Ectodermal cell (in vitro differentiated cells): ENCODE measurements around the gene IPPK.

Experiments used
- H3K27ac ChIP-seq: 2 replicates; pipeline ENCODE4 v1.7.0; 2013; ENCODE audit warnings: mild to moderate bottlenecking, low read depth, low read length; ENCODE audit not compliant: insufficient read depth, poor library complexity, severe bottlenecking
- H3K27me3 ChIP-seq: 2 replicates; pipeline ENCODE4 v1.7.0; 2013; ENCODE audit warnings: mild to moderate bottlenecking, low read length; ENCODE audit not compliant: insufficient read depth, control insufficient read depth, poor library complexity, severe bottlenecking
- H3K36me3 ChIP-seq: one replicate; pipeline ENCODE4 v1.7.0; 2013; ENCODE audit warnings: low read length; ENCODE audit not compliant: control insufficient read depth, insufficient read depth
- H3K4me1 ChIP-seq: one replicate; pipeline ENCODE4 v1.7.0; 2013; ENCODE audit warnings: low read length; ENCODE audit not compliant: control insufficient read depth, insufficient read depth
- H3K4me3 ChIP-seq: 2 replicates; pipeline ENCODE4 v1.7.0; 2013; ENCODE audit warnings: low read depth, low read length, control low read depth; ENCODE audit not compliant: insufficient read depth
- H3K9me3 ChIP-seq: 2 replicates; pipeline ENCODE4 v1.7.0; 2013; ENCODE audit warnings: mild to moderate bottlenecking, low read length, moderate library complexity; ENCODE audit not compliant: control insufficient read depth
- WGBS, 2 experiments: methylation state at CpG; one replicate each; pipeline ENCODE4 v1.1.7; 2013; ENCODE audit warnings: missing lambda C conversion rate in 2 of 2; 5-methylcytosine and 5-hydroxymethylcytosine counted together

IPPK gene

GRCh38 chr9:92686954-92687353 lies 17.0 kb upstream of the IPPK start:
- Histone ChIP-seq H3K4me1 (no peaks in the 10 kb centered on the region), H3K27me3 (no peaks in the 10 kb centered on the region), H3K36me3 (no peaks in the 10 kb centered on the region), H3K9me3 (peaks cover 2% of the 10 kb centered on the region), H3K4me3 (no peak overlapping the region), H3K27ac (no peak overlapping the region)
- WGBS, 2 experiments = 71 to 78% methylated on average over 3 of the region's 3 CpGs

GRCh38 chr9:92685022-92685421 lies 15.1 kb upstream of the IPPK start:
- no peaks in the 10 kb centered on the region for H3K9me3 ChIP-seq
- no peak overlapping the region for H3K27ac ChIP-seq
- no peaks in the 10 kb centered on the region for H3K27me3 ChIP-seq
- 75 to 82% methylated on average over 5 of the region's 5 CpGs for WGBS, 2 experiments
- no peaks in the 10 kb centered on the region for H3K4me1 ChIP-seq
- no peaks in the 10 kb centered on the region for H3K36me3 ChIP-seq
- H3K4me3 ChIP-seq = no peak overlapping the region

- H3K4me1 ChIP-seq = no peaks in the 10 kb centered on the region
- H3K27ac ChIP-seq = no peak overlapping the region
- no peaks in the 10 kb centered on the region for H3K36me3 ChIP-seq
- 90 to 94% methylated on average over 8 of the region's 8 CpGs for WGBS, 2 experiments
- no peaks in the 10 kb centered on the region for H3K9me3 ChIP-seq
- no peaks in the 10 kb centered on the region for H3K27me3 ChIP-seq
- H3K4me3 ChIP-seq = no peak overlapping the region
Measured at GRCh38 chr9:92682269-92682668, 12.3 kb upstream of the IPPK start.

GRCh38 chr9:92680166-92681119 lies 10.5 kb upstream of the IPPK start:
- no peak overlapping the region for H3K27ac ChIP-seq
- H3K36me3 ChIP-seq = no peaks in the 10 kb centered on the region
- H3K4me1 ChIP-seq = no peaks in the 10 kb centered on the region
- no peaks in the 10 kb centered on the region for H3K27me3 ChIP-seq
- 89 to 91% methylated on average over 10 to 12 of the region's 12 CpGs for WGBS, 2 experiments
- H3K4me3 ChIP-seq = no peak overlapping the region
- no peaks in the 10 kb centered on the region for H3K9me3 ChIP-seq

GRCh38 chr9:92679413-92680165 lies 9.7 kb upstream of the IPPK start:
- no peaks in the 10 kb centered on the region for H3K4me1 ChIP-seq
- 76 to 77% methylated on average over 12 to 13 of the region's 14 CpGs for WGBS, 2 experiments
- no peak overlapping the region for H3K4me3 ChIP-seq
- H3K9me3 ChIP-seq = no peaks in the 10 kb centered on the region
- no peaks in the 10 kb centered on the region for H3K36me3 ChIP-seq
- H3K27me3 ChIP-seq = no peaks in the 10 kb centered on the region
- H3K27ac ChIP-seq = no peak overlapping the region

- Histone ChIP-seq H3K9me3 (no peaks in the 10 kb centered on the region), H3K27ac (no peak overlapping the region), H3K4me1 (peaks cover 10% of the 10 kb centered on the region), H3K27me3 (no peaks in the 10 kb centered on the region), H3K4me3 (peak overlapping the region; percentile 90), H3K36me3 (no peaks in the 10 kb centered on the region)
- 90 to 96% methylated on average over 4 of the region's 4 CpGs for WGBS, 2 experiments
Measured at GRCh38 chr9:92671323-92671722, 1.4 kb upstream of the IPPK start.

GRCh38 chr9:92669527-92669889 lies 423 bp downstream of the IPPK start:
- no peak overlapping the region for H3K27ac ChIP-seq
- no peaks in the 10 kb centered on the region for H3K27me3 ChIP-seq
- H3K9me3 ChIP-seq = no peaks in the 10 kb centered on the region
- 0 to 2% methylated on average over 29 of the region's 29 CpGs for WGBS, 2 experiments
- H3K4me1 ChIP-seq = peaks cover 10% of the 10 kb centered on the region
- H3K36me3 ChIP-seq = no peaks in the 10 kb centered on the region
- peak overlapping the region; percentile 90 for H3K4me3 ChIP-seq

- Histone ChIP-seq H3K4me3 (peak overlapping the region; percentile 90), H3K27ac (no peak overlapping the region), H3K9me3 (no peaks in the 10 kb centered on the region), H3K36me3 (no peaks in the 10 kb centered on the region), H3K27me3 (no peaks in the 10 kb centered on the region), H3K4me1 (peaks cover 10% of the 10 kb centered on the region)
- WGBS, 2 experiments = 29 to 32% methylated on average over 14 of the region's 14 CpGs
Measured at GRCh38 chr9:92668746-92669526, 995 bp downstream of the IPPK start.

GRCh38 chr9:92666912-92667532 lies 2.9 kb downstream of the IPPK start:
- Histone ChIP-seq H3K36me3 (no peaks in the 10 kb centered on the region), H3K9me3 (no peaks in the 10 kb centered on the region), H3K27me3 (no peaks in the 10 kb centered on the region), H3K4me3 (no peak overlapping the region), H3K4me1 (peaks cover 10% of the 10 kb centered on the region), H3K27ac (no peak overlapping the region)
- 93 to 95% methylated on average over 8 of the region's 8 CpGs for WGBS, 2 experiments
